Measurements from ENCODE around the gene FADS3. TPM values are rescaled to one million over a fixed set of nuclear protein-coding genes. Genes with fewer than 3 reads are reported as not detected.

Gene FADS3, protein sequence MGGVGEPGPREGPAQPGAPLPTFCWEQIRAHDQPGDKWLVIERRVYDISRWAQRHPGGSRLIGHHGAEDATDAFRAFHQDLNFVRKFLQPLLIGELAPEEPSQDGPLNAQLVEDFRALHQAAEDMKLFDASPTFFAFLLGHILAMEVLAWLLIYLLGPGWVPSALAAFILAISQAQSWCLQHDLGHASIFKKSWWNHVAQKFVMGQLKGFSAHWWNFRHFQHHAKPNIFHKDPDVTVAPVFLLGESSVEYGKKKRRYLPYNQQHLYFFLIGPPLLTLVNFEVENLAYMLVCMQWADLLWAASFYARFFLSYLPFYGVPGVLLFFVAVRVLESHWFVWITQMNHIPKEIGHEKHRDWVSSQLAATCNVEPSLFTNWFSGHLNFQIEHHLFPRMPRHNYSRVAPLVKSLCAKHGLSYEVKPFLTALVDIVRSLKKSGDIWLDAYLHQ
- total RNA-seq (ENCODE audit: low replicate concordance) = 22.1 and 35.9 TPM in 2 replicates

DNA sequence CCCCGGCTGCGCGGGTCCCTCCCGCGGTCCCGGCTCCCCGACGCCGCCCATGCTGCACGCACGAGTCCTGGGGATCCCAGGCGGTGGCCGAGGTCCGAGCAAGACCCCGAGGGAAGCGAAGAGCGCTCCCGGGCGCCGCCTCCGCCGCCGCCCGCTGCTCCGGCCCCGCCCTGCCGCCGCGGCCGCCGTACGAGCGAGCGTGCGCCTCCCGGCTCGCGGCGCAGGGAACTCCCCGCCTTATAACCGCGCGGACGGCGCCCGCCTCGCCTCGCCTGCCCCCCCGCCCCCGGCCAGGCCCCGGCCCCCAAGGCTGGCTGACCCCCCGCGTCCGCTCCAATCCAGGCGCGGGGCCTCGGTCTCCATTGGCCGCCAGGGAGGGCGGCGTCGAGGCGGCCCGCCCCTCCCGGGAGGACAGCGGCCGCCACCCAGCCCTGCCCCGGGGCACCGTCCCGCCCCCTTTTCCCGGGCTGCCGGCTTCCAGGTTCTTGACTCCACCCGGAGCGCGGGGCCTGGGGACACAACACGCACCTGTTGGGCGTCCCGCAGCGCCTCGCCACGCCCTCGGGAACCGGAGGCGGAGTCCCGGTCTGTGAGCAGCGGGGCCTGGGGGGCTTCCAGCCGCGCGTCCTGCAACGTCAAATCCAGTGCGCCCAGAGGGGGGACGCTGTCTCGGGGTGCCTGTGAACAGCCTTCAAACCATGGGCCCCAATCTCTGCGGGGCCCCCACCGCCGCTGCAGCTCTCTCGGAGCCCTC is at the start of gene FADS3:
TSS of gene FADS3 (minus strand) at position 215 of the 754 bp plus-strand sequence. CDS start at position 51, 164 bp downstream.
- TF ChIP-seq, protein P1, sequence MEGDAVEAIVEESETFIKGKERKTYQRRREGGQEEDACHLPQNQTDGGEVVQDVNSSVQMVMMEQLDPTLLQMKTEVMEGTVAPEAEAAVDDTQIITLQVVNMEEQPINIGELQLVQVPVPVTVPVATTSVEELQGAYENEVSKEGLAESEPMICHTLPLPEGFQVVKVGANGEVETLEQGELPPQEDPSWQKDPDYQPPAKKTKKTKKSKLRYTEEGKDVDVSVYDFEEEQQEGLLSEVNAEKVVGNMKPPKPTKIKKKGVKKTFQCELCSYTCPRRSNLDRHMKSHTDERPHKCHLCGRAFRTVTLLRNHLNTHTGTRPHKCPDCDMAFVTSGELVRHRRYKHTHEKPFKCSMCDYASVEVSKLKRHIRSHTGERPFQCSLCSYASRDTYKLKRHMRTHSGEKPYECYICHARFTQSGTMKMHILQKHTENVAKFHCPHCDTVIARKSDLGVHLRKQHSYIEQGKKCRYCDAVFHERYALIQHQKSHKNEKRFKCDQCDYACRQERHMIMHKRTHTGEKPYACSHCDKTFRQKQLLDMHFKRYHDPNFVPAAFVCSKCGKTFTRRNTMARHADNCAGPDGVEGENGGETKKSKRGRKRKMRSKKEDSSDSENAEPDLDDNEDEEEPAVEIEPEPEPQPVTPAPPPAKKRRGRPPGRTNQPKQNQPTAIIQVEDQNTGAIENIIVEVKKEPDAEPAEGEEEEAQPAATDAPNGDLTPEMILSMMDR (IDR thresholded peaks at IDR 0.05; ENCODE audit: insufficient read depth, low read length) = no peak
- DNase-seq (ENCODE audit: low read depth) = peak; percentile 67
- peak within 1 kb of the TSS; percentile 91 for H3K4me3 ChIP-seq (ENCODE audit: low read depth, low read length)

DNA sequence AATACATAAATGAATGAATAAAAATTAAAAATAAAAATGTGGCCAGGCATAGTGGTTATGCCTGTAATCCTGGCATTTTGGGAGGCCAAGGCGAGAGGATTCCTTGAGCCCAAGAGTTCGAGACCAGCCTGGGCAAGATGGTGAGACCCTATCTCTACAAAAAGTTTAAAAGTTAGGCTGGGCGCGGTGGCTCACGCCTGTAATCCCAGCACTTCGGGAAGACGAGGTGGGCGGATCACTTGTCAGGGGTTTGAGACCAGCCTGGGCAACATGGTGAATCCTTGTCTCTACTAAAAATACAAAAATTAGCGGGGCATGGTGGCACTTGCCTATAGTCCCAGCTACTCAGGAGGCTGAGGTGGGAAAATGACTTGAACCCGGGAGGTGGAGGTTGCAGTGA is 49.1 kb upstream of the FADS3 start:
- DNase-seq (ENCODE audit: low read depth) = no peak
- TF ChIP-seq, protein P1 (IDR thresholded peaks at IDR 0.05; ENCODE audit: insufficient read depth, low read length) = no peak
- no peak overlapping the region for H3K4me3 ChIP-seq (ENCODE audit: low read depth, low read length)

DNA sequence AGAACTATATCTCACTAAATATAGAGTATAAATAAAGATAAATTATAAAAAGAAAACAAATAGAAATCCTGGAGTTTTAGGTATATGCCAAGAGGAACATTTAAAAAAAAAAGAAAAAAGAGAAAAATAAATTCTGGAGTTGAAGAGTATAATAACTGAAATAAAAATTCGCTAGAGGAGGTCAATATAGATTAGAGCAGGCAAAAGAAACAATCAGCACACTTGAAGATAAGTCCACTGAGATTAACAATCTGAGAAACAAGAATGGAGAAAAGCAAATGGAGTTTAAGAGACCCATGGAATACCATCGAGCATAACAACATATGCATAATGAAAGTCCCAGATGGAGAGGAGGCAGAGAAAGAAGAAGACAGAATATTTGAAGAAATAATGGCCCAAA is 44.5 kb upstream of the FADS3 start:
- H3K4me3 ChIP-seq (ENCODE audit: low read depth, low read length) = no peak overlapping the region

DNA sequence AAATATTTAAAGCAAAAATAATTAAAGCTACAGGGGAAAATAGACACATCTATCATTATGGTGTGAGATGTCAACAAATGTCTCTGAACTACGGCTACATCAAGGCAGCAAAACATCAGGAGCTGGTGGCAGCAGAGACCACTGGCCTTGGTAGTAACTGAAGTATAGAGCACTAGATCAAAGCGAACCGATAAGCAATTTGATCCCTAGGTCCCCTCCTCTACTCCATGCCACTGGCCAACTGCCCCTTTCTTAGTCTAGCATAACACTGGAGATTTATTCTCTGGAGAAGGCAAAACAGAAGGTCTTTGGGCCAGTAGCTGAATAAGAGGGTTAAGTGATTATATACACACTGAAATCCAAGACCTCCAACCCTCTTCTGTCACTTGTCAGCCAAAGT is 39.6 kb upstream of the FADS3 start:
- no peak for DNase-seq (ENCODE audit: low read depth)
- TF ChIP-seq, protein P1 (IDR thresholded peaks at IDR 0.05; ENCODE audit: insufficient read depth, low read length) = no peak
- no peak overlapping the region for H3K4me3 ChIP-seq (ENCODE audit: low read depth, low read length)

More for the DNA sequence above, 44.5 kb upstream of the FADS3 start:
- DNase-seq (ENCODE audit: low read depth) = no peak
- TF ChIP-seq, protein P1 (IDR thresholded peaks at IDR 0.05; ENCODE audit: insufficient read depth, low read length) = no peak

DNA sequence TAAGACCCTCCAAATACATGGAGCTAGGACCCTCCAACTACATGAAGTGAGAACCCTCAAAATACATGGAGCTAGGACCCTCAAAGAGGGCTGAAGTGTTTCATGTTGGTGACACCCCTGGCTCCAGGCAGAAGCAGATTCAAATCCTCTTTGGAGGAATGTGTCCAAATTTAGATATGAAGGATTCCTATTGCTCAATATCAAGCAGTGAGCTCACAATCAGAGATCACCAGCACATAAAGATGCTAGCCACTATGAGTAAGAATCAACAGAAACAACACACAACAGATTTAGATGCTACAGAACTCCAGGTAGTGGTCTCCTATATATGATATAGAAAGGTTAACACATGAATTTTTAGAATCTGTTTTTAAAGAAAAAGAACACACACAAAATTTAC is 37.3 kb upstream of the FADS3 start:
- no peak overlapping the region for H3K4me3 ChIP-seq (ENCODE audit: low read depth, low read length)
- TF ChIP-seq, protein P1 (IDR thresholded peaks at IDR 0.05; ENCODE audit: insufficient read depth, low read length) = no peak
- peak; percentile 40 for DNase-seq (ENCODE audit: low read depth)

DNA sequence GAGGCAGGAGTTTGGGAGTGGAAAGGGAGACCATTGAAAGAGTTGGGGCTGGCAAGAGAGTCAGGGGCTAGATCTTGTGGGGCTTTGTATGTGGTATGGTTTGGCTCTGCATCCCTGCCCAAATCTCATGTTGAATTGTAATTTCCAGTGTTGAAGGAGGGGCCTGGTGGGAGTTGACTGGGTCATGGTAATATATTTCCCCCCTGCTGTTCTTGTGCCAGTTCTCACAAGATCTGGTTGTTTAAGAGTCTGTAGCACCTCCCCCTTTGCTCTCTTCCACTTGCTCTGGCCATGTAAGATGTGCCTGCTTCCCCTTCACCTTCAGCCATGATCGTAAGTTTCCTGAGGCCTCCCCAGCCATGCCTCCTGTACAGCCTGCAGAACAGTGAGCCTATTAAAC is 36.2 kb upstream of the FADS3 start:
- H3K4me3 ChIP-seq (ENCODE audit: low read depth, low read length) = no peak overlapping the region
- TF ChIP-seq, protein P1 (IDR thresholded peaks at IDR 0.05; ENCODE audit: insufficient read depth, low read length) = no peak
- DNase-seq (ENCODE audit: low read depth) = no peak

Data from fibroblast of the aortic adventitia (primary cell).